NCI-H526 (cell line): ENCODE results near the gene LRRC4C.

Source experiments
- DNase-seq, 2 experiments: peaks; one replicate each; lab custom pipeline; 2025; lab: John Stamatoyannopoulos, UW

The LRRC4C gene

GRCh38 chr11:41459465-41460401 lies at the start of gene LRRC4C:
LRRC4C (minus strand) TSS chr11:41459652.
- DNase-seq: no peak

GRCh38 chr11:41508121-41508520 lies 48.7 kb upstream of the LRRC4C start:
- no peak for DNase-seq

GRCh38 chr11:41499429-41499828 lies 40.0 kb upstream of the LRRC4C start:
- DNase-seq: no peak

DNA sequence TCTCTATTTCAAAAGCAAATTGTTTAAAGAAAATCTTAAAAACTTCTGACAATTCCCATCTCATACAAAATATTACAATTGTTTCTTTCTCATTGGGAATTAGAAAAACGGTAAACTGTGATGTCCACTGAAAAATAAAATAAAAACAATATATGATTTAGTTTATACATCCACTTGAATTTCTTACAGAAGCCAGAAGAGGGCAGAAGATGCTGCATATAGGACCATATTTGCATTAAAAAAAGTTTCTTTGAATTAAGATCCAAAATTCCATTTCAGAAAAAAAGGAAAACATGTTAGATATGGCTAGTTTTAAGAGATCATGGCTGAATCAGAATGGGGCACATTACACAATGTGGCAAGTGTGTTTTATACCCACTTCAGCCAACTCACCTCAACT lies 39.3 kb upstream of the LRRC4C start:
- DNase-seq: peak in 1 of 2 experiments; percentile 17

DNA sequence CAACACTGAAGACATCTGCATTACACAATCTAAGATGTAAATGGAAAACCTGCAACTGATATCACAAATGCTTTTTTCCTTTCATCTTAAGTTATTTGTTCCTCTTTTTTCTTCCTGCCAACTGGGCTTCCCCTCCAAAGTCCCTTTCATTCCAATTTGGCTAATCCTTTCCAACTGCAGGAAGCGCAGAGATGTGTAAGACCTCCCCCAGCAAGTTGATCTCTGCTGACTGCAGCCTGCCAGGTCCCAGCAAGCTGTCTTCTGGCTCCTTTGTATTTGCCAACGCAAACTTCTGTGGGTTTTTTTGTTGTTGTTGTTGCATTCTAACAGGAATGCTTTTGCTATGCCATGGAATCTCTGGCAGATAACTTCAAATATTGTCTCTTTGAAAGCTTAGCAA lies 38.5 kb upstream of the LRRC4C start:
- no peak for DNase-seq

- DNase-seq: no peak
These were observed 35.3 kb upstream of the LRRC4C start for GRCh38 chr11:41494716-41495115.

DNA sequence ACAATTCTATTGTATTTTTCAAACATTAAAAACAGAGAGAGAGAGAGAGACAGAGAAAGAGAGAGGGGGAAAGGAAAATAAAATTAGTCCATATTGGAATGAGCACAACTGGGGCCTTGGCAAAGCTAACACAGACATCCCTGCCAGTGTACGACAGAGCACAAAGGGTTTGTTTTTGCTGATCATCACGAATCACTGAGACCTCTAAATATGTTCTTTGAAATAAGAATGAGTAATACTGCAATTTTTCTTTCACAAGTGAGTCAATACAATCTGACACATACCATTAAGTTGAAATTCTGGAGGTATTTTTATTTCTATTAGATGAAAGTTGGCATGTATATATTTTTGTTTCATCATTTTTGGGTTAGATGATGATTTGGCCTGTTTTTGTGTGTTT lies 27.0 kb upstream of the LRRC4C start:
- DNase-seq: no peak

DNA sequence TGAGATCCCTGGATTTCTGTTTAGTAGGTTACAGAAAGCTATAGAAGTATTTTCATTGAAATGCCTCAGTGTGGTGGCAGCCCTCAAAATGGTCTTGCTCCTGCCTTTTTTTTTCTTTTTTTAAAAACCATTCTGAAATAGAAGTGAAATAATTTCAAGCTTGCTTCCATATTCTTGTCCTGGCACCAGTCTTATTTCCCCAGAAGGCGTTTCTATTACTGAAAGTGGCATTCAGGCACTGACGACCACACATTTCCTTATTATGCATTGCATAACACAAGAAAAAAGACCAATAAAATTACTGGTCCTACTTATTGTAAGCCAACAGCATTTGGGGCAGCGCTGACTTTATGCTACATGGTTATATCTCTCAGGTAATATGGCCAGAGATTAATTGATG lies 24.5 kb upstream of the LRRC4C start:
- no peak for DNase-seq

- no peak for DNase-seq
These were observed 19.7 kb upstream of the LRRC4C start for GRCh38 chr11:41479179-41479578.

DNA sequence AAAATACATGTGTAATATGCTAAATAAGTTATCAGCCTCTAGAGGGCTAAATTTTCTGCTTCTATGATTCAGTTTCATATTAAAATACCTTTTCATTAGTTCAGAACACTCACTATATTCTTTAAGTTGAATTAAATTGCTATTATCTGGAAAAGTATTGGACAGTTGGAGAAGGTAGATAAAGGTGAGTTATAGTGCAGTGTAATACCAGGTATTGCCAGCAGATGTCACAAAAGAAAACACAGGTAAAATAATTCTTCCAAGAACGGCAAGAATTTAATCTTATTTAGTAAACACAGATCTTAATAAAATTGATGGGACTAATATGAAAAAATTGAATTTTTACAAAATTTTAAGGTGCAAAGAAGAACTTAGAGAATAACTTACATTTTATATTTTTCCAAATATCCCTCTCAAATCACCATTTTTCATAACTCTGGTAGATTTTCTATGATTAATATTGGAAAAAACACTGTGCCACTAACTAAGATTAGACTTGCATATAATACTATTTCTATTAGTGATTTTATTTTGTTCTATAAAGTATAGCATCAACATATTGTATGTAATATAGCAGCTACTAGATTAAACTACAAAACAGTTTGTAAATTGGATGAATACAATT lies 1.7 kb upstream of the LRRC4C start:
- peak in 1 of 2 experiments; percentile 40 for DNase-seq

DNA sequence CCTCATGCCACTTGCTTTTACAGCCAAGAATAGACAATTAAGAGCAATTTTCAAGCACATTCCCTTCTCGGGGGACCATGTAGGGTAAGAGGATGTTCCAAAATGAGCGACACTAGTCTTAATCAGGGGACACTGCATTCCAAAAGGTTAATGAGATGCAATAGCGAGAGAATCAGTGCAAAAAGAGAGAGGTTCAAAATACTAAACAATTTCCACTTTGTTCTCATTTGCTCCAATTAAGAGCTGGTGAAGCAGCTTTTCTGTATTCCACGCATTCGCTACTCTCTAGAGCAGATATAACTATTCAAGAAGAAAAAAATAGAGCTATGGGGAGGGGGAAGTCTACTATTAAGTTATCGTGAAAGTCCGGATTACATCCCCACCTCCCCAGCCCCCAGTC lies 811 bp downstream of the LRRC4C start:
- no peak for DNase-seq

- DNase-seq: no peak
These were observed 1.3 kb downstream of the LRRC4C start for GRCh38 chr11:41458154-41458553.

- no peak for DNase-seq
These were observed 2.0 kb downstream of the LRRC4C start for GRCh38 chr11:41457216-41458014.

GRCh38 chr11:41456269-41456668 lies 3.2 kb downstream of the LRRC4C start:
- DNase-seq: no peak

DNA sequence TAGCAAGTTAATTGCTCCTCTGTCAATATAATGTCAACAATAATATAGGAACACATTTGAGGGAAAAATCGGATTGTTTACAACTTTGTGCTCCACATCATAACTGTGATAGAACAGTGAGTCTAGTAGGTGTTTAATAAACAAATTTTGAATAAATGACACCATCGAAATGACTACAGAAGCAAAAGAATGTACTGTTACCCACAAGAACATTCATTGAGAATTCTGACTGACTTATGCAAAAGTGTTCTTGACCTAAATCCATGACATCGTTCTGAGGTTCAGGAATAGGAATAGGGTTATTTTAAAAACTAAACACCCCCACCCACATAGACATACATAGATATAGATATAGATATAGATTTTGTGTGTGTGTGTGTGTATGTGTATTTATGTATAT lies 8.4 kb downstream of the LRRC4C start:
- no peak for DNase-seq

GRCh38 chr11:41449483-41450050 lies 9.9 kb downstream of the LRRC4C start:
- no peak for DNase-seq

GRCh38 chr11:41446566-41446965 lies 12.9 kb downstream of the LRRC4C start:
- DNase-seq: no peak

- DNase-seq: no peak
These were observed 13.3 kb downstream of the LRRC4C start for GRCh38 chr11:41446107-41446506.

- DNase-seq: no peak
These were observed 22.4 kb downstream of the LRRC4C start for GRCh38 chr11:41437006-41437490.

GRCh38 chr11:41435531-41435930 lies 23.9 kb downstream of the LRRC4C start:
- no peak for DNase-seq

GRCh38 chr11:41431784-41432183 lies 27.7 kb downstream of the LRRC4C start:
- peak in 1 of 2 experiments; percentile 21 for DNase-seq

GRCh38 chr11:41419901-41420300 lies 39.6 kb downstream of the LRRC4C start:
- DNase-seq: no peak
